HG03108 (cell line): ENCODE data around the gene CFAP46.
"Not testable (repeated sequence)": the region's sequence is repeated elsewhere in the genome, so short reads cannot be mapped to it uniquely, and the experiment has no call there.

Source experiments
- ATAC-seq: cut with Tn5 transposase; IDR thresholded peaks from one replicate; pipeline ENCODE4 v1.9.1; 2021; ENCODE audit warnings: moderate library complexity; ENCODE audit not compliant: unreplicated experiment

CFAP46 gene

GRCh38 chr10:132901351-132901750 lies 41.0 kb downstream of the CFAP46 start:
- no peak for ATAC-seq

- ATAC-seq, result no peak
Measured at GRCh38 chr10:132900211-132900756, 42.1 kb downstream of the CFAP46 start.

- ATAC-seq, result no peak
Measured at GRCh38 chr10:132899751-132900065, 42.7 kb downstream of the CFAP46 start.

- ATAC-seq, result no peak
Measured at GRCh38 chr10:132899054-132899750, 43.2 kb downstream of the CFAP46 start.

GRCh38 chr10:132898391-132899053 lies 43.8 kb downstream of the CFAP46 start:
- ATAC-seq, result no peak

- ATAC-seq, result no peak
Measured at GRCh38 chr10:132897516-132898381, 44.6 kb downstream of the CFAP46 start.

GRCh38 chr10:132893786-132894185 lies 48.6 kb downstream of the CFAP46 start:
- not testable (repeated sequence) for ATAC-seq

- no peak for ATAC-seq
Measured at GRCh38 chr10:132893090-132893489, 49.3 kb downstream of the CFAP46 start.

- no peak for ATAC-seq
Measured at GRCh38 chr10:132892004-132892403, 50.4 kb downstream of the CFAP46 start.

- no peak for ATAC-seq
Measured at GRCh38 chr10:132891368-132891767, 51.0 kb downstream of the CFAP46 start.

GRCh38 chr10:132890301-132890700 lies 52.1 kb downstream of the CFAP46 start:
- no peak for ATAC-seq

- no peak for ATAC-seq
Measured at GRCh38 chr10:132889556-132889955, 52.8 kb downstream of the CFAP46 start.

GRCh38 chr10:132888898-132889490 lies 53.4 kb downstream of the CFAP46 start:
- no peak for ATAC-seq

GRCh38 chr10:132888446-132888845 lies 53.9 kb downstream of the CFAP46 start:
- not testable (repeated sequence) for ATAC-seq

- no peak for ATAC-seq
Measured at GRCh38 chr10:132886211-132887099, 55.9 kb downstream of the CFAP46 start.

- ATAC-seq, result no peak
Measured at GRCh38 chr10:132885451-132886210, 56.7 kb downstream of the CFAP46 start.

GRCh38 chr10:132884691-132885271 lies 57.6 kb downstream of the CFAP46 start:
- ATAC-seq, result no peak

- ATAC-seq, result no peak
Measured at GRCh38 chr10:132884041-132884440, 58.3 kb downstream of the CFAP46 start.

- ATAC-seq, result no peak
Measured at GRCh38 chr10:132883391-132883881, 58.9 kb downstream of the CFAP46 start.
